ENCODE data around the gene RYR1.
A peak's percentile ranks its signal among the peaks of the same experiment; 100 is the strongest.

Gene RYR1

GRCh38 chr19:38559428-38560401 is 126.2 kb downstream of the RYR1 start:
- H3K4me3 ChIP-seq (ENCODE audit: low read depth, low read length), result no peak overlapping the region
- DNase-seq (ENCODE audit: low read depth), result peak; percentile 13
- TF ChIP-seq CTCF (conservative IDR thresholded peaks at IDR 0.05; ENCODE audit: low read depth, low read length), result no peak

GRCh38 chr19:38561053-38561606 is 127.6 kb downstream of the RYR1 start:
- DNase-seq (ENCODE audit: low read depth), result no peak

GRCh38 chr19:38561658-38562057 is 128.2 kb downstream of the RYR1 start:
- DNase-seq (ENCODE audit: low read depth), result no peak

More at GRCh38 chr19:38561053-38561606, 127.6 kb downstream of the RYR1 start:
- no peak for TF ChIP-seq CTCF (conservative IDR thresholded peaks at IDR 0.05; ENCODE audit: low read depth, low read length)
- H3K4me3 ChIP-seq (ENCODE audit: low read depth, low read length), result no peak overlapping the region

GRCh38 chr19:38562096-38562495 is 128.6 kb downstream of the RYR1 start:
- no peak overlapping the region for H3K4me3 ChIP-seq (ENCODE audit: low read depth, low read length)
- DNase-seq (ENCODE audit: low read depth), result no peak
- no peak for TF ChIP-seq CTCF (conservative IDR thresholded peaks at IDR 0.05; ENCODE audit: low read depth, low read length)

More at GRCh38 chr19:38561658-38562057, 128.2 kb downstream of the RYR1 start:
- H3K4me3 ChIP-seq (ENCODE audit: low read depth, low read length), result no peak overlapping the region
- TF ChIP-seq CTCF (conservative IDR thresholded peaks at IDR 0.05; ENCODE audit: low read depth, low read length), result no peak

- TF ChIP-seq CTCF (conservative IDR thresholded peaks at IDR 0.05; ENCODE audit: low read depth, low read length), result no peak
- no peak overlapping the region for H3K4me3 ChIP-seq (ENCODE audit: low read depth, low read length)
- no peak for DNase-seq (ENCODE audit: low read depth)
These were observed 130.0 kb downstream of the RYR1 start for GRCh38 chr19:38563475-38563874.

- H3K4me3 ChIP-seq (ENCODE audit: low read depth, low read length), result no peak overlapping the region
- no peak for DNase-seq (ENCODE audit: low read depth)
- no peak for TF ChIP-seq CTCF (conservative IDR thresholded peaks at IDR 0.05; ENCODE audit: low read depth, low read length)
These were observed 131.6 kb downstream of the RYR1 start for GRCh38 chr19:38564981-38565690.

Measured in choroid plexus epithelial cell (primary cell).